ENCODE results near the gene SRSF4. TPM values are rescaled to one million over a fixed set of nuclear protein-coding genes. Genes with fewer than 3 reads are reported as not detected.
"Not testable (repeated sequence)": the region's sequence is repeated elsewhere in the genome, so short reads cannot be mapped to it uniquely, and the experiment has no call there.

Gene SRSF4
- total and polyA plus RNA-seq, 2 experiments from 2014 or later: 45.0 to 60.8 TPM

DNA sequence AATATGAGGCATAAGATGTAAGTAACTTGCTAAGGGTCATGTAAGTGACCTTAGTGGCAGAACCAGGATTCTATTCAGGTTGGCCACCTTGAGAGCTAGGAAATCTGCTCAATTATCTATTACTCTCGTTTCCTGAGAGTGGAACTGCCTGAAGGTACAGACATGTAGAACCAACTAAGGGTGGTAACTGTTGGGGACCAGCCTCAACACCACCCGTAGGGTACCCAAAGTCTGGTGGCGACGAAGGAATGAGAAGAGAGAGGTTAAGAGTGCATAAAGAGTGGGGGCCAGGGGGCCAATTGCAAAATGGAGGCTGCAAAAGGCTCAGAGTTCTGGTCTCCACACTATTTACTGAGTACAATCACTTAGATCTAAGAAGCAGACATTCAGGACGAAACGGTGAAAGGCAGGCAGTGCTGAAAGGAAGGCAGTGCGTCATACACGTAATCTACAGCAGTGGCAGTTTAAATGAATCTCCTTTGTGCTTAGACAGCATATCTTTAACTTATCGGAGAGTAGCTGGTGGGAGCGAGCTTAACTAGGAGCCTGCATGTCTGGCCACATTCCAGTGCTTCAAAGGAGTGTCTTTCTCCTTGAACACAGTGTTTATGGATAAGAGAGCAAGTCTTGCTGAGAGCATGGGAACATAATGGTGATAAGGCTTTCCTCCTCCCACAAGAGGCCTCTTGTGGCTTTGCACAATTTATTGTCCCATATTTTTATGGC, 25.0 kb downstream of the SRSF4 start:
- Histone ChIP-seq H4K20me1 (ENCODE audit: insufficient read depth) (no peaks in the 10 kb centered on the region), H3K9me2 (ENCODE audit: insufficient read depth) (no peaks in the 10 kb centered on the region), H3K4me3 (no peak overlapping the region), H3F3A (ENCODE audit: insufficient read depth) (peaks cover 7% of the 10 kb centered on the region), H3K27ac (no peak overlapping the region), H3K4me2 (ENCODE audit: unreplicated experiment) (no peak overlapping the region), H3K79me2 (ENCODE audit: insufficient read depth) (peaks cover 100% of the 10 kb centered on the region), H2AFZ (no peak overlapping the region), H3K36me3 (ENCODE audit: low read depth) (peaks cover 76% of the 10 kb centered on the region), H3K27me3 (replicated peaks; ENCODE audit: insufficient read depth) (no peaks in the 10 kb centered on the region), H3K4me1 (ENCODE audit: insufficient read depth) (no peaks in the 10 kb centered on the region), H3K9ac (no peak overlapping the region), H3K9me3 (ENCODE audit: low read depth) (no peaks in the 10 kb centered on the region)
- TF ChIP-seq EZH2 (IDR thresholded peaks at IDR 0.05; ENCODE audit: insufficient read depth, poor library complexity, severe bottlenecking): no peak
- no peak for TF ChIP-seq EZH2phosphoT487 (IDR thresholded peaks at IDR 0.05; ENCODE audit: insufficient read depth, low read depth)
- 81% methylated on average over 10 of the region's 10 CpGs for WGBS, 2 experiments (ENCODE audit: low coverage in 1 of 2, low lambda C conversion rate in 2 of 2, missing lambda C conversion rate in 2 of 2)
- in situ Hi-C loops (cut with MboI): no loop called here
- no peak for DNase-seq

DNA sequence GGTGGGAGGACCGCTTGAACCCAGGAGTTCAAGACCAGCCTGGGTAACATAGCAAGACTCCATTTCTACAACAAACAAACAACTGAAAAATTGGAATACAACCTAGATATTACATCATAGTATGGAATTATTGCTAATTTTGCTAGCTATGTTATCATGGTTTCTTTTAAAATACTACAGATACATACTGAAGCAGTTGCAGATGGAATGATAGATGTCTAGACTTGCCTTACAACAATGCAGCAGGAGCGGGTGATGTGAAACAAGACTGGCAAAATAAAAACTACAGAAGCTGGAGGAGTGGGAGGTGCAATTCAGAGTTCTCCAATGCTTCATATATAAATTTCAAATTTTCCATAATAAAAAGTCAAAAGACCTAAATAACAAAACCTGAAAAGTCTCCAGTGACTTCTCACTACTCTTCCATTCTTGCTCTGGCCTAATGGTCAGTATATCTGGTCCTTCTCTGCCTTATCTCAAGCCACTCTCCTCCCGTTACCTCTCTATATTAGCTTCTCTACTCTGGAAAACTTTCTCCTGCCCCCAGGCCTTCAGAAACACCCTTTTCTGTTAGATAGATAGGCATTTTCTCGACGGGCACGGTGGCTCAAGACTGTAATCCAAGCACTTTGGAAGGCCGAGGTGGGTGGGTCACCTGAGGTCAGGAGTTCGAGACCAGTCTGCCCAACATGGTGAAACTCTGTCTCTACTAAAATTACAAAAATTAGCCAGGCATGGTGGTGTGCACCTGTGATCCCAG, 29.5 kb downstream of the SRSF4 start:
- no peaks in the 10 kb centered on the region for H3K9me3 ChIP-seq (ENCODE audit: low read depth)
- H3K4me1 ChIP-seq (ENCODE audit: insufficient read depth): peaks cover 8% of the 10 kb centered on the region
- in situ Hi-C loops (cut with MboI): no loop called here
- H2AFZ ChIP-seq: no peak overlapping the region
- no peak for TF ChIP-seq EZH2 (IDR thresholded peaks at IDR 0.05; ENCODE audit: insufficient read depth, poor library complexity, severe bottlenecking)
- TF ChIP-seq EZH2phosphoT487 (IDR thresholded peaks at IDR 0.05; ENCODE audit: insufficient read depth, low read depth): no peak
- WGBS, 2 experiments (ENCODE audit: low coverage in 1 of 2, low lambda C conversion rate in 2 of 2, missing lambda C conversion rate in 2 of 2): 95 to 96% methylated on average over 8 of the region's 8 CpGs
- H3K9me2 ChIP-seq (ENCODE audit: insufficient read depth): no peaks in the 10 kb centered on the region
- no peak overlapping the region for H3K27ac ChIP-seq
- 0 out of 2 replicates have a peak, but pooled peaks cover 4% of the 10 kb centered on the region for H4K20me1 ChIP-seq (ENCODE audit: insufficient read depth)
- H3K4me3 ChIP-seq: no peak overlapping the region
- H3F3A ChIP-seq (ENCODE audit: insufficient read depth): peaks cover 47% of the 10 kb centered on the region
- H3K9ac ChIP-seq: no peak overlapping the region
- peaks cover 82% of the 10 kb centered on the region for H3K79me2 ChIP-seq (ENCODE audit: insufficient read depth)
- H3K4me2 ChIP-seq (ENCODE audit: unreplicated experiment): no peak overlapping the region
- peaks cover 76% of the 10 kb centered on the region for H3K36me3 ChIP-seq (ENCODE audit: low read depth)
- H3K27me3 ChIP-seq (replicated peaks; ENCODE audit: insufficient read depth): no peaks in the 10 kb centered on the region
- DNase-seq: no peak

DNA sequence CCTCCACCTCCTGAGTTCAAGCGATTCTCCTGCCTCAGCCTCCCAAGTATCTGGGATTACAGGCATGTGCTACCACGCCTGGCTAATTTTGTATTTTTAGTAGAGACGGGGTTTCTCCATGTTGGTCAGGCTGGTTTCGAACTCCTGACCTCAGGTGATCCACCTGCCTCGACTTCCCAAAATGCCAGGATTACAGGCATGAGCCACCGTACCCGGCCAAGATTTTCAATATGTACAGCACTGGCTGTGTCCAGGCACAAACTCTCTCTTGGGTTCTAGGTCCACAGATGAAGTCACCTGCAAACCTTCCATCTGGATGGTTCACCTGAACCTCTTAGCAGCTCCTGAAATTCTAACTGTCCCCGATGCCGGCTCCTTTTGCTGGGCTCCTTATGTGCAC, 31.4 kb downstream of the SRSF4 start:
- Histone ChIP-seq H3K79me2 (ENCODE audit: insufficient read depth) (peaks cover 63% of the 10 kb centered on the region), H3K4me1 (ENCODE audit: insufficient read depth) (peaks cover 22% of the 10 kb centered on the region), H3K36me3 (ENCODE audit: low read depth) (peaks cover 59% of the 10 kb centered on the region), H3F3A (ENCODE audit: insufficient read depth) (peaks cover 60% of the 10 kb centered on the region)
- in situ Hi-C loops (cut with MboI); H3K4me2 ChIP-seq (ENCODE audit: unreplicated experiment); H3K27me3 ChIP-seq (replicated peaks; ENCODE audit: insufficient read depth); H3K9ac ChIP-seq; DNase-seq; H2AFZ ChIP-seq; H3K4me3 ChIP-seq; H3K9me2 ChIP-seq (ENCODE audit: insufficient read depth); H3K9me3 ChIP-seq (ENCODE audit: low read depth); H3K27ac ChIP-seq; H4K20me1 ChIP-seq (ENCODE audit: insufficient read depth): not testable (repeated sequence)
- 97 to 98% methylated on average over 9 of the region's 9 CpGs for WGBS, 2 experiments (ENCODE audit: low coverage in 1 of 2, low lambda C conversion rate in 2 of 2, missing lambda C conversion rate in 2 of 2)

DNA sequence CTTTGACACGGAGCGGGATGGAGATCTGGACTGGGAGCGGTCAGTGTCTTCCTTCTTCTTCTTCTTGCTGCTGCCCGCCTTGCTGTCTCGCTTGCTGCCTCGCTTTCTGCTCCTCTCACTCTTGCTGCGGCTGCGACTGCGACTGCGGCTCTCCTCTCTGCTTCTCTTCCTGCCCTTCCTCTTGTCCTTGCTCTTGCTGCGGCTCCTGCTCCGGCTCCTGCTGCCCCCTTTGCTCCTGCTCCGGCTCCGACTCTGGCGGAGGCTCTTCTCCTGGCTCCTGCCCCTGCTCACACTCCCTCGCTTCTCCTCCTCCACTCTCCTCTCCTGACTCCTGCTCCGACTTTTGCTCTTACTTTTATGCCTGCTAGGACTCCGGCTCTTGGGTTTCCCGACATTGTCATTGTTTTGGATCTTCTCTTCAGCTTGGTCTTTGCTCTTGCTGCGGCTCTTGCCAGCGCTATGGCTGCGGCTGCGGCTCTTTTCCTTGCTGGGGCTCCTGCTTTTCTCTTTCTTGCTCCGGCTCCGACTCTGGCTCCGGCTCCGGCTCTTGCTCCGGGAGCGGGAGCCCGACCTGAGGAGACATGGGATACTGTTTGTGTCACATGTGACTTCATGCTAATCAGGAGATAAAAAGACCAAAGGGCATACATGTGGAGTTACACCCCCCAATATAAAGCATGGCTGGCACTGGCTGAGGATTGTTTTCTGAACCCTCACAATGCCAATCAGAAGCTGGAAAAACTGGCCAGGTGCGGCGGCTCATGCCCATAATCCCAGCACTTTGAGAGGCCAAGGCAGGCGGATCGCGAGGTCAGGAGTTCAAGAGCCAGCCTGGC, 32.8 kb downstream of the SRSF4 start:
- Histone ChIP-seq H3K4me2 (ENCODE audit: unreplicated experiment) (no peak overlapping the region), H3K4me1 (ENCODE audit: insufficient read depth) (peaks cover 26% of the 10 kb centered on the region), H3K4me3 (no peak overlapping the region), H2AFZ (no peak overlapping the region), H3K36me3 (ENCODE audit: low read depth) (peaks cover 47% of the 10 kb centered on the region), H3K9me2 (ENCODE audit: insufficient read depth) (no peaks in the 10 kb centered on the region), H3K79me2 (ENCODE audit: insufficient read depth) (peaks cover 51% of the 10 kb centered on the region), H3K9ac (no peak overlapping the region), H3K27ac (peak overlapping the region; percentile 94), H3K9me3 (ENCODE audit: low read depth) (no peaks in the 10 kb centered on the region), H4K20me1 (ENCODE audit: insufficient read depth) (0 out of 2 replicates have a peak, but pooled peaks cover 4% of the 10 kb centered on the region), H3K27me3 (replicated peaks; ENCODE audit: insufficient read depth) (no peaks in the 10 kb centered on the region), H3F3A (ENCODE audit: insufficient read depth) (peaks cover 63% of the 10 kb centered on the region)
- DNase-seq: no peak
- no peak for TF ChIP-seq EZH2 (IDR thresholded peaks at IDR 0.05; ENCODE audit: insufficient read depth, poor library complexity, severe bottlenecking)
- TF ChIP-seq EZH2phosphoT487 (IDR thresholded peaks at IDR 0.05; ENCODE audit: insufficient read depth, low read depth): no peak
- 97 to 98% methylated on average over 35 of the region's 35 CpGs for WGBS, 2 experiments (ENCODE audit: low coverage in 1 of 2, low lambda C conversion rate in 2 of 2, missing lambda C conversion rate in 2 of 2)
- in situ Hi-C loops (cut with MboI): no loop called here

Data from GM23248 (cell line).